DMS153 (cell line): ENCODE data around the gene CHML.

Experiments
- DNase-seq: peaks from one replicate; lab custom pipeline; 2025; lab: John Stamatoyannopoulos, UW

The CHML gene

GRCh38 chr1:241617426-241617825 lies 22.7 kb downstream of the CHML start:
- DNase-seq: no peak

GRCh38 chr1:241615043-241615974 lies 24.9 kb downstream of the CHML start:
- DNase-seq: no peak

DNA sequence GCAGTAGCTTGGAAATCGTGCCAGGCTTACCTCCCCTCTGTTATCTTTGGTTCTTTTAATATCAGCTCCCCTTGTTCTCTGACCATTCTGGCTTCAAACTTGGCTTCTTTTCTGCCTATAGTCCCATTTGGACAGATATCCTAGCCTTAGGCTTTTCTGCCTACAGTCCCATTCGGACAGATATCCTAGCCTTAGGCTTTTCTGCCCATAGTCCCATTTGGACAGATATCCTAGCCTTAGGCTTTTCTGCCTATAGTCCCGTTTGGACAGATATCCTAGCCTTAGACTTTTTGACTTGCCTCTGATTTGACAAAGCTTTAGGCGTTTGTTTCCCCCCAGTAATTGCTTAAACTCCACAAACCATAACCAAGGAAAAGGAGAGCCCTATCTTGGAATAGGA lies 25.6 kb downstream of the CHML start:
- DNase-seq: no peak

DNA sequence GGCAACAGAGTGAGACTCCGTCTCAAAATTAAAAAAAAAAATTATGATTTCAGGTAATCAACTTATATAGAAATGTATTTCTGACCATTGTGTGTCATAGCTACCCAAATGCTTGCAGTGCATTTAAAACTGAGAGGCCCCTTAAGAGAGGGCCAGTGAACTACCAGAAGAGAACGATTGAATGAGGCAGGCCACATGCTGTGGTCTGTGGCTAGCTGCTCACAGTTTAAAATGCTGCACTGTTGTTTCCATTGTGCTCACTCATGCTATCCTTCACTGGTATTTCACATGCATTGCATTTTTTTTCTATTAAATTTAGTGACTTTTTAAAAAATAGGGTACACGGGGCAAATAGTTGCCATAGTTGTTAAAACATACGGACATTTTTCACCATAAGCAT lies 26.0 kb downstream of the CHML start:
- DNase-seq: no peak

- no peak for DNase-seq
Measured at GRCh38 chr1:241612533-241613477, 27.4 kb downstream of the CHML start.

DNA sequence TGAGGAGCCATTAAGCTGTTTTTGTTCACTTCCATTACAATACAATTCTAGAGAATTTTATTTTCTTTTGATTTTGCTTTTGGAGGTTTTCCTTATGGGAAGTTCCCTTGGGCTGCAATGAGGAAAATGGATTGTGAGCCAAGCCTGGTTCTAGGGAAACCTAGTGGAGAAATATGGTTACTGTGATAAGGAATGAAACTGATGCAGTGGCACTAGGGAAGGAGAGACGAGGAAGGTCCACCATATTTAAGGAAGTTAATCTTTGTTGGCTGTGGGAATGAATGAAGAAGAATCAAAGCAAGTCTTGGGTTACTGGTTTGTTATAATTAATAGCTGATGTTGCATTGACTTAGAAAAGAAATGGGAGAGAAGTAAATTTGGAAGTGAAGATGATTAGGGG lies 28.4 kb downstream of the CHML start:
- DNase-seq: no peak

DNA sequence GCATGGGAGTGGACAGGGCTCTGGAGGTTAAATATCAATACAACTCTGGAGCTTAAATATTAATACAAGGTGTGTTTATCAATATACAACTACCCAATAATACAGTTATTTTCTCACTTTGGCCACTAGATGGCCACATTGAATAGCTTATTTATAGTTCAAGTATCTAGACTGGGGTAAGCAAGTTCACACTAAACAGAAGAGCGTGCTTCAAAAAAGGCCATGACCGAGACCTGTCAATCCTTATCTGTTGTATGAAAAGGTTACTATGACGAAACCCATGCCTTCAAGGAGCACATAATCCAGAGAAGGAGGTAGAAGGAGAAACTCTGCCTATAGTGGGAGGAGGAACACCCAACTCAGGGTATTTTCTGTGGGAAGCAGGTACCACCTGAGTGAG lies 29.1 kb downstream of the CHML start:
- DNase-seq: peak; percentile 56

DNA sequence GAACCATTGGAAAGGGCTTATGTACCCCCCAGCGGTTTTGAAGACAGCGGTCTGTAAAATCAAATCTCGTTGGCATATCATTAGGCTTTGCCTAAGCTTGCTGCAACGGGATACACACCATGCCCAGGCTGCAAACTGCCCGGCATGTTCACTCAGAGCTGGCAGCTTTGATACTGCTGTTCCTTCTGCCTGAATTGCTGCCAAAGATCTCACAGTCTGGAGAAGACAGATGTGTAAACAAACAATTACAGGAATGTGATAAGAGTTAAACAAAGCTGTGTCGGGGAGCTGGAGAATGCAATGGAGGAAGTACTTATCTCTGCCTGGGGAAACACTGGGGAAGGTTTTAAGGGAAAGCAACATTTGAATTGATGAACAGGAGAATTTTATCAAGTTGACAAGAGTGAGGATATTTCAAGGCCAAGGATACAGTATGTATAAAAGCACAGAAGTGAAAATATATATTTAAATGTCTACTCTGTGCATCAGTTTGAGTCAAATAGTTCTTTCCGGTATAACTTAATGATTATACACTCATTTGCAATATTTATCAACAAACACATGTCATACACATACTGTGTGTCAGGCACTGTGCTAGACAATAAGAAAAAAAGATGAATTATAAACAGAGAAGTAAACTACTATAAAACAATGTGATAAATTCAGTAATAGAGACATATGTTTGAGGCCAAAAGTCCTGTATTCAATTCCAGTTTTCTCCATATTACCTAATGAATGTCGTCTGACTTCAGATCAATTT lies 29.9 kb downstream of the CHML start:
- peak; percentile 72 for DNase-seq

- DNase-seq: no peak
Measured at GRCh38 chr1:241608379-241609033, 31.7 kb downstream of the CHML start.

DNA sequence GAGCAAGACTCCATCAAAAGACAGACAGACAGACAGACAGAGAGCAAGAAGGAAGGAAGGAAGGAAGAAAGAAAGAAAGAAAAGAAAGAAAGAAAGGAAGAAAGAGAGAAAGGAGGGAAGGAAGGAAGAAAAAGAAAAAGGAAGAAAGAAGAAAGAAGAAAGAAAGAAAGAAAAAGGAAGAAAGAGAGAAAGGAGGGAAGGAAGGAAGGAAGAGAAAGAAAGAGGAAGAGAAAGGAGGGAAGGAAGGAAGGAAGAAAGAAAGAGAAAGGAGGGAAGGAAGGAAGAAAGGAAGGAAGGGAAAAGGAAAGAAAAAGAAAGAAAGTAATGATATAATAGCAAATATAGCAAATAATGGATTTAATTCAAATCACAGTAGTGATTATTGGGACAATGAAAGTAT lies 32.7 kb downstream of the CHML start:
- no peak for DNase-seq

- no peak for DNase-seq
Measured at GRCh38 chr1:241606544-241606943, 33.6 kb downstream of the CHML start.

DNA sequence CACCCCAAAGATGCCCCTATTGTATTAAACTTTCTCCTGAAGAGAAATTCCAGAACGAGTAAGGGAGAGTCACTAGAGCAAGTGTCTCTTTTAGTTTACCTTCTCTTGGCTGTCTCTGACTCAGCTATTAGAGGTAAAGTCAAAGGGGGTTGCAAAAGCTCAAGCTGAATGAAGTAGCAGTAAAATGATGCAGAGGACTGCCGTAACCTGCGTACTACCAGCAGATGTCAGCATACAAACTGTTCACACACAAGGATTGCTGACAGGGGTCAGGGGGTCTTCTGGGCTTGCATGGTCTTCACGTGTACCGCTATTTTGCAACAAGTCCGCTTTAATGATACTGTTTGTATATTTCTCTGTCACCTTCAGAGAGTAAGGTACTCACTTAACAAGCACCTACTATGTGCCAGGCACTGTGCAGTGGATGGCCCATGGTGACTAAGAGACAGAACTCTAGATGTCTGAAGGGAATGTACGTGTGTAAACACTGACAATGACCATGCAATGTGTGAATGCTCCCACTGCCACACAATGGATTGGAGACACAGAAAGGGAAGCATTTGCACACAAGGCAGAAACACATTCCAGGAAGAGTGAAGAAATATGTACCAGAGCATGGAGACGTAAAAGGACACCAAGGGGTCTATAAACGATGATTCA lies 34.9 kb downstream of the CHML start:
- DNase-seq: no peak

- DNase-seq: no peak
Measured at GRCh38 chr1:241603731-241604245, 36.4 kb downstream of the CHML start.

DNA sequence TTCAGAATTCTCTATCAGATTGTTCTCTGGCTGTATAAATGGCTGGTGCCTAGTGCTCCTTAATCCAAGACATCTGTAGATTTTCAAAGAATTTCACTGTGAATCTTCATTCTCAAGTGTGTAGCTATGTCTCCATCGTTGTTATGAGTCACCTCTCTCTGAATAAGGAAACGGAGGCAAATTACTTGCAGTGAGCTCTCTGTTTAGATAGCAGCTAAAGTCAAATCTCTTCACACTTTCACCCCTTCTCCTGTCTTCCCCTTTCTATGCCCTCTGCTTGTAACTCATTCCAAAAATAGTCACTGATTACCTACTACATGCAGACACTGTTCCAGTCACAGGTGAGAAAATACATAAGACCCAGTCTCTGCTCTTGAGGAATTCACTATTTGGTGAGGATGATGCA lies 39.7 kb downstream of the CHML start:
- DNase-seq: no peak

DNA sequence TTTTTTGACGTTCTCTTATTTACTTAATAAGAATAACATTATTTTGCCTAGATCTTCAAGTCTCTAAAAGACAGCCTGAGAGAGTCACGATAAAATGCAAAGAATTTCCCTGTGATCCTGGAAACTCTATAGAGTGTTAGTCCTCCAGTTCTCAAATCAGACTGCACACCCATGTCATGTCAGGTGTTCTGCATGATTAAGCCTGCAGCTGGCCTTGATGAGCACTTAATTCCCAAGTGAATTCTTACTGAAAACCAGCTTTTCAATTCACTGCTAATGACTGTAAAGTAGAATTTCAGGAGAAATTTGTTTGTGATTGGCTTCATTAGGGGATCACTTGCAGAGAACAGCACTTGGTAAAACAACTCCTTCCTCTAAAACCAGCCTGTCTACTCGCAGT lies 41.9 kb downstream of the CHML start:
- DNase-seq: no peak

GRCh38 chr1:241596633-241597032 lies 43.5 kb downstream of the CHML start:
- DNase-seq: no peak

DNA sequence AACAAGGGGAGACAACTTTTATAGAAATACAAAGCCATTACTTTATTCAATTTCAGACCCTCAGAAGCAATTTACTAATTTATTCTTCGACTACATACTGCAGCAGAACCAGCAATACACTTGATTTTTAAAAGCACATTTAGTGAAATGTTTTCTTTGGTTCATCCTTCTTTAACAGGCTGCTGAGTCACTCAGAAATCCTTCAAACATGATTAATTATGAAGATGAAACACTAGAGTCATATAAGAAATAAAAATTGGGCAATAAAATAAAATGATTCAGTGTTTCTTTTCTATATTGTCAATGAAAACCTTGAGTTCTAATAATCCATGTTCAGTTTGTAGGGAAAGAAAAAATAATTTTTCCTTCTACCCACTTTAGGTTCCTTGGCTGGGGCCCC lies 47.0 kb downstream of the CHML start:
- DNase-seq: no peak

DNA sequence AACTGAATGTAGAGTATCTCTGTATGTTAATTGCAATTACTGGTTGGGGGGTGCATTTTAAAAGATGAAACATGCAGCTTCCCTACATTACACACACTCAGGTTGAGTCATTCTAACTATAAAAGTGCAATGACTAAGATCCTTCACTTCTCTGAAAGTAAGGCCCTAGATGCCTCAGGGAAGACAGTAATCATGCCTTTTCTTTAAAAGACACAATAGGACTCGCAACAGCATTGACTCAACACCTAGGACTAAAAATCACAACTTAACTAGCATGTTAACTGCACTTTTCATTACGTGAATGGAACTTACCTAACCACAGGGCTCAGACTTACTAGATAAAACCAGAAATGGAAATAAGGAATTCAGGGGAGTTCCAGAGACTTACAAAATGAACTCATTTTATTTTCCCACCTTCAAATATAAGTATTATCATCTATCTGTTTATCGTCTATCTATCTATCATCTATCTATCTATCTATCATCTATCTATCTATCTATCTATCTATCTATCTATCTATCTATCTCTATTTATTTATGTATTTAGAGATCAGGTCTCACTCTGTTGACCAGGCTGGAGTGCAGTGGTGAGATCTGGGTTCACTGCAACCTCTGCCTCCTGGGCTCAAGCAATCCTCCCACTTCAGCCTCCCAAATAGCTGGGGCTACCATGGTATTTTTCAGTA lies 47.8 kb downstream of the CHML start:
- DNase-seq: no peak

DNA sequence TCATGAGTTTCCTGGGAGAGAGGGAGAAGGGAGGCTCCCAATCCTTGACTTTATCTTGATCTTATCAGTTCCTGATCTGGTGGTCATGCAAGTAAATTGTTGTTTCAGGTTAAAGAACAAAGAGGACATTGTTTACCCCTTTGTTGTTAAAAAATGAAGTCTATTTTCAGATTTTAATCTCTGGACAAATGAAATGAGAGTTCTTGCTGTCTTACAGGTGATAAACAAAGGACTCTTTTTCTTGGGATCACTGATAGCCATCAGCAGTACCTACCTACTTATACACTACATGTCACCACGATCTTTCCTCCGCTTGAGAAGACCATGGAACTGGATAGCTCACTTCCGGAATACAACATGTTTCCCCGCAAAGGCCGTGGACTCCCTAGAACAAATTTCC lies 48.4 kb downstream of the CHML start:
- no peak for DNase-seq

GRCh38 chr1:241591317-241591716 lies 48.9 kb downstream of the CHML start:
- DNase-seq: no peak
